GM19238 (cell line): ENCODE measurements around the gene CFAP97D1.
"Not testable (repeated sequence)": the region's sequence is repeated elsewhere in the genome, so short reads cannot be mapped to it uniquely, and the experiment has no call there.

Experiments used
- DNase-seq: peaks from one replicate; pipeline ENCODE4 v3.0.0; 2011; ENCODE audit warnings: low spot score; ENCODE audit not compliant: insufficient read length

CFAP97D1 gene

GRCh38 chr17:43792668-43793067 lies 12.4 kb downstream of the CFAP97D1 start:
- not testable (repeated sequence) for DNase-seq

GRCh38 chr17:43798024-43798423 lies 17.8 kb downstream of the CFAP97D1 start:
- DNase-seq = not testable (repeated sequence)

- DNase-seq = no peak
Observed at GRCh38 chr17:43799047-43799446, 18.8 kb downstream of the CFAP97D1 start.

- DNase-seq = no peak
Observed at GRCh38 chr17:43800736-43801135, 20.5 kb downstream of the CFAP97D1 start.

DNA sequence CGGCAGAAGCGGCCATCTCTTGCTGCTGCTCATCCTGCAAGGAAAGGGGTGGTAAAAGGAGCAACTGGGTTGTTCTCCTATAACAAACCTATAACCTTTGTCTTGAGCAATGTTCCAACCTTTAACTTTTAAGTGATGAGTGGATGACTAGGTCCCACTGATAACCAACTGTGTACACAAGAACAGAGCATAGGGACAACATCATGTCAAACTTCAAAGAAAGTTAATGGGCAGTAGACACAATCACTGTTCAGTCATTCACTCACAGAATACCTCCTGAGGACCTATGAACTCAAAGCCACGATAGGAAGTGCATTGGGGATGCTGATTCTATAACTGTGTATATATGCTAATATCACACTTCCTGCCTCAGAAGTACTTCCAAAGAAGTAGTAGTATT lies 21.6 kb downstream of the CFAP97D1 start:
- DNase-seq = no peak

- no peak for DNase-seq
Observed at GRCh38 chr17:43803758-43804157, 23.5 kb downstream of the CFAP97D1 start.

DNA sequence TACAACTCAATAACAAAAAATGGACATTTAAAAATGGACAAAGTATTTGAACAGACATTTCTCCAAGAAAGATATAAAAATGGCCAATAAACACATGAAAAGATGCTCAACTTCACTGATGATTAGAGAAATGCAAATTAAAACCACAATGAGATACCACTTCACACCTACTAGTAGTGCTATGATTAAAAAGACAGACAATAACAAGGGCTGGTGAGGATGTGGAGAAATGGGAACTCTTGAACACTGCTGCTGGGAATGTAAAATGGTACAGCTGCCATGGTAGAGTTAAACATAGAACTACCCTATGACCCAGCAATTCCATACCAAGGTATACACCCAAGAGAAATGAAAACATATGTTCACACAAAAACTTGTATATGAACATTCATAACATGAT lies 24.9 kb downstream of the CFAP97D1 start:
- no peak for DNase-seq

DNA sequence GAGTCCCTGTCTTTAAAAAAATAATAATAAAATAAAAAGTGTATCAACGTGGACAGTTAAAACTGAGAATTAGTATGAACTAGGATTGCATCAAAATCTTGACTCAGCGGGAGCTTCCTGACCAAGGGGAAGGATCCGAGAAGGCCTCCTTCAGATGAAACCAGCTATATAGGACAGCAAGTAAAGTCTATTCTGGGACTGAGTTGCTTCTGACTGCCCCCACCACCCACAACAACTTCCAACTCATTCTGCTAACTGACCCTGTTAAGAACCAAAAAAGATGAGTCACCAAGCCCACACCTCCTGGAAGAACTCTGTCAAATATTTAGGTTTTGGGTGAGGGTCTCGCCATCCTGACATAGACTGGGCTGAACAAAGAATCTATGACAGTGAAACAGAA lies 27.8 kb downstream of the CFAP97D1 start:
- DNase-seq = no peak

DNA sequence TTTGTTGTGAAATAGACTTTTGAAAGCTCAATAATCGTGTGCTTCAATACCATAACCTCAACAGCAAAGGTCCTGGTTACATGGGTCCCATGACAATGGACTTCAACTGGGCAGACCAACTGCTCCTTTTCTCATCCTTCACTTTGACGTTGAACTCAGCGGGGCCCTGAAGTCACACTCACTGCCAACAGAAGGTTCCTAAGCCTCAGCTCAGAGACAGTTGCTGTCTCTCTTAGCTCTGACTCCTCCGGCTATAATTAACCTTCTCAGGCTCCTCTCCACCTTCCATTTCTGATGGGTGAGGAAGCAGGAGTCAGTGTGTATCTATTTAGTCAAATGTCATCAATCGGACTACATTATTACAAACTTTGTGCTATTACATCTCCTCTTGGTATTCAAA lies 28.9 kb downstream of the CFAP97D1 start:
- DNase-seq = no peak

DNA sequence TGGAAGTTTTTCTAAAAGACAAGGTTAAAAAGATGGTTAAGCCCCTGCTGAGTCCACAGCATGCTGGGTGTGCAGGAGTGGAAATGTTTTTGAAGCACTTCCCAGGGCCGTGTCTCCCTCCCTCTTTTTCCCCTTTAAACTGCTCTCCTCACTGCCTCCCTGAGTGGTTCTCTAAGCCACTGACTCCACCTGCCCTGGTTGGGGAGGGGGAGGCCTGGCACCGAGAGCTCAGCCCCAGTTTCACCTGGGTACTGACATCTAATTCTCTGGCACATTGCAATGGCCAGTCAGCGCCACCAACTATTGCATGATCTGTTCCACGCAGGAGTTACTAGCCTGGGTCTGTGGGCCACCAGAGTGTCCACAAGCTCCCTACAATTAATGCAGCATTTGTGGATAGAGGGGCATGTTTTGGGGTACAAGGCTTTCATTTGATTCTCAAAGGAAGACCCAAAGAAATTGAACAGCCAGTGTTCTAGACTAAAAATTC lies 30.0 kb downstream of the CFAP97D1 start:
- no peak for DNase-seq

DNA sequence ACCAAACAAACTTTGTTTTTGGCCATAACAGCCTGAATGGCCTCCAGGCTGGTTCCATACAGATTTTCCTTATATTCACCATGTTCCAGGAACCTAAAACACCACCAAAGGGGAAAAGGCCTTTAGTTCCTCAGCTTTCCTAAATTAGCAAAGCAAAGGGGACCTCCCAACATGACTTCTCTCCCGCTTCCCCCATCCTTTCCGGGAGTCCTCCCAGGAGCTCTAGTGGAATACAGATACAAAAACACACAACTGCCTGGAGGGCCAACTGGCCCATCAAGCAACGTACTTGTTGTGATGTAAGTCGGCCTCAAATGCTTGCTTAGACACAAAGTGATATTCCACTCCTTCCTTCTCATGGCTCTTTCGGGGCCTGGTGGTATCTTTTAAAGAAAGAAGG lies 30.6 kb downstream of the CFAP97D1 start:
- no peak for DNase-seq

DNA sequence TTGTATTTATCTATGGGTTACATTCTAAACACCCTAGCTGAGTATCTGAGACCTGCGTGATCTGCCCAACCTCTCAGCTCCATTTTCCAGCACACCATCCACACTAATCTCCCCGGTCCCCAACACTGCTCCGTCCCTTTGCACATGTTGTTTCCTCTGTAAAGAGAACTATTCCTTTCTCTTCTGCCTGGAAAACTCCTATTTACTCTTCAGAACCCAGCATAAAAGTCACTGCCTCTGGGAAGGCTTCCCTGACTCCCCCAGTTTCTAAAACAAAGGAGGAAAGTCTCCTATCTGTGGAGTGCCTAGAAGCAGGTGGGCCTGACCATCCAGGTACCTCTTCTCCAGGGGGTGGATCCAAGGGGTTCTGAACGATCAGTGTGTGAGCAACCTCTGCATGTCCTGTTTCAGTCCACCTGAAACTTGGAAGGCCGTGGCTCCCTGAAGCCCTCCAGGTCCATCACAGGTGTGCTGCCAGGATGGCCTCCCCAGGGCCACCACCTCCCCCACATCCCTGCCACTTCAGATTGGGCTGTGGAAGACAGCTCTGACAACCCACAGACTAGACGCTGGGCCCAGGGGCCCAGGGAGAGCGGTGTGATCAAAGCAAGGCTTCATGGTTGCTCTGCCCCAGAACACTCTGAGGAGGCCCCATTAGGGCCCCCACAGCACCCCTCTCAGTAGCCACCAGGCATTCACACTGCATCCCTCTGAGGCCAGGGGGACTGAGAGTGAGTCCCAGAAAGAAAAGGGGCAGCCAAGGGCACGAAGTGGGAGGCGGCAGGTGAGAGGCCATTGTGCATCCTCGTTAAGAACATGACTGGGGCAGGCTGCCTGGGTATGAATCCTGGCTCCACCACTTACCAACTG lies 32.4 kb downstream of the CFAP97D1 start:
- no peak for DNase-seq

GRCh38 chr17:43813386-43813785 lies 33.2 kb downstream of the CFAP97D1 start:
- no peak for DNase-seq

DNA sequence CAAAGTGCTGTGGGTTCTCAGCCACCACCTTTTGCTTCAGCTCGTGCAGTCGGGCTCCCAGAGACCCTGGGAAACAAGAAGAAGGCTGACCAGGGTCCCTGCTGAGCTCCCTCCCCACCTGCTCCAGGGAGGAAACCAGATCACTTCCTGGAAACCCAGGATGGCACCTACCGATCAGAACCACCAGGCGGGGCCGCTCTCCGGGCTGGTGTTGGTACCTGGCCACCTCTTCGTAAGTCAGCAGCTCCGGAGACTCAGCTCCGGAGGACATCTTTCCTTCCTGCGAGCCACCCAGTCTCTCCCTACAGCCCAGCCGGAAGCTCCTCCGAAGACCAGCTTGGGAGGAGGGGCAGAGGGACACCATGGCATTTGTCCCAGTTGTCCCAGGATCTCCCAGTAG lies 33.8 kb downstream of the CFAP97D1 start:
- no peak for DNase-seq

DNA sequence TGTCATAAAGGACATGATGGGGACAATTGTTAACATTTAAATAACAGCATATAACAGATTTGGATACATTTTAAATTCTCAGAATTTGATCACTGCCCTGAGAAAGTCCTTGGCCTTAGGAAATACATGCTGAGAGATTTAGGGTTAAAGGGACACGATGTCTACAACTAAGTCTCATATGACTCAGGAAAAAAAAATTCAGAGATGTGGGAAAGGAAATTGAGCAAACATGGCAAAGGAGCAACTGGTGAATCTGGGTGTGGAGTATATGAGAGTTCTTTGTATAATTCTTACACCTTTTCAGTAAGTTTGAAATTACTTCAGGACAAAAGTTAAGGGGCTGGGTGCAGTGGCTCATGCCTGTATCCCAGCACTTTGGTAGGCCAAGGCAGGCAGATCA lies 34.5 kb downstream of the CFAP97D1 start:
- DNase-seq = no peak

DNA sequence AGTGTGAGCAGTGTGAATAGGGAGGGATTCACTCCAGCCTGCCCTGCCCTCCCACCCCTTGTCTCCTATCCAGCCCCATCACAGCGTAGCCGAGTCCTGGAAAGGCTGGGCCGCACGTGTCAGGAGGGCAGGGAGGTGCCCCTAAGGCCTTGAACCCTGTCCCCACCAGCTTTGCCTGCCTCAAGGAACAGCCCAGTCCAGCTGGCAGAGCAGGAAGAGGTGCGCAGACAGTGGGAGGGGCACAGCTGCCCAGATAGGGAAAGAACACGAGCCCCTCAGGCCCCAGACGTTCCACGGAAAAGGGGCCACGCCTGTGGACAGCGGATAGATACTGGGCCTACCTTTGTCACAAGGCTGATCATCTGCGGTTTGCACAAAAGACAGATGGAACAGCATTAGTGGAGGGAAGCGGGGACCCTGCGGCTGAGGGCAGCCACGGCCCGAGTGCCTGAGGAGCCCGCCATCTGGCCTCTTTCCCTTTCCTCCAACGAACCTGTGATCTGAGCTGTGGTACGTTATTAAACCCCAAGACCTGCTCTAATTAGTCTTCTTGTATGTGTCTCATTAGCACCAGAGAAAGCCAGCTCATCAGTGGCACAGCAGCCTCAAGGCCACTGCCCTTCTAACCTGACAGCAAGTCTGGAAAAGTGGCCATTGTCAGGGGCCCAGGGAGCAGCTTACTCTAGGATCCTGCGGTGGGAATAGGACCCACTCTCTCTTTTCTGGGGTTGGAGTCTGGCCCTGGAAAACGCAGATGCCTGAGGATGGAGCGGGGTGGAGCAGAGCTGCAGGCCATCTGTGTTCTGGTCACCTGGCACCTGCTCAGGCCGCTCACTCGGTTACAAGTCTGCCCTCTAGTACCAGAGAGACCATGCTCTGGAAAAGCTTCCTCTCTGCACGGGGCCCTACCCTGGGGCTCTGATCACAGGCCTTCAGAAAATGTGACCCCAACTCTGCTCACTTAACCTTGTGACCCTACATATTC lies 36.4 kb downstream of the CFAP97D1 start:
- no peak for DNase-seq

DNA sequence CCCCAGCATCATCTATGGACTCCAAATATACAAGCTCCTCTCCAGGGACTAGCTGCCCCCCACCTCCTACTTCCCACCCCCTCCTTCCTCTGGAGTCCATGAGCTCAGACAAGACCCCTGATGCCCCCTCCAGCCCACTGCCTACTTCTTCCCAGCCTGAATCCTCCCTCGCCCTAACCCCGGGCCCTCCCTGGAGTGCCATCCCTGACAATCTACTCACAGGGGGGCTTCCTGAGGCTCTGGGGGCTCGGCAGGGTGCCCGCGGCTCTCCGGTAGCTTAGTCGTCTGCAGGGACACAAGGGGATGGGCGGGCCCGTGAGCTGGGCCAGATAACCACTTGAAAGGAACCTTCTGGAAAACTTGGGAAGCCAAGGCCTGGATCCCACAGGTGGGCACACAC lies 37.6 kb downstream of the CFAP97D1 start:
- no peak for DNase-seq

DNA sequence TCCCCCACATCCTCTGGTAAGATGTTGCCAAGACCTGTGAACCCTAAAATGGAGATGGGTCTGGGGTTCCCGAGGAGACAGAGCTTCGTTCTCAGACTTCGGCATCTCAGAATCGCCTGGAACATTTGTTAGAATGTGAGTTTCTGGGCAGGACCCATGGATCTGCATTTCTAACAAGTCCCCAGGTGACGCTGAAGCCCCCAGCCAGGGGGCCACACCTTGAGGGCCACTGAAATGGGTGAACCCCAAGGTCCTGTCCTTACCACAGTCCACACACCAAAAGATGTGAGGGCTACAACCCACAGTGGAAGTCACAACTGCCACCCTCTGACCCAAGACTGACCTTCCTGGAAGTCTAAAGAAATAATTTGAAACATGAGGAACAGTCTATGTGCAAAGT lies 38.7 kb downstream of the CFAP97D1 start:
- no peak for DNase-seq

DNA sequence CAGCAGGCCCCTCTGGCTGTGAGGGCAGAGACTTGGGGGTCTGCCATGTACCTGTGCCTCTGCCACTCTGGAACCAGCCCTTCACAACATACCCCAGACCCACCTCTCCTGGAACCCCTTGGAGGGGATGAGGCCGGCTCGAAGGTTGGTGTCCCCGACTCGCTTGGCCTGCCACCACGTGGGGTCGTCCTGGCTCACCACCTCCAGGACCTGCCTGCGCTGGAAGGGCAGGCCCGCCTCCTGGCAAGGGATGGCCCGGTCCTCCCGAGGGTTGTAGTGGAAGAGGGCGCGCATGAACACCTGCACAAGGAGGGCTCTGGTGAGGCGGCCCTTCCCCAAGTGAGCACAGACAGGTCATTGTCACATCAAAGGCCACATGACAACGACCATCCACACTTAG lies 40.5 kb downstream of the CFAP97D1 start:
- DNase-seq = no peak

GRCh38 chr17:43822570-43823190 lies 42.4 kb downstream of the CFAP97D1 start:
- no peak for DNase-seq

- no peak for DNase-seq
Observed at GRCh38 chr17:43823350-43824084, 43.3 kb downstream of the CFAP97D1 start.
